Upper lobe of right lung (tissue), 1 donor: ENCODE results near the gene MPP4. TPM values are rescaled to one million over a fixed set of nuclear protein-coding genes. Genes with fewer than 3 reads are reported as not detected.

Source experiments
- ATAC-seq: fragments of 200-7000 bp; cut with Tn5 transposase; one replicate; pipeline ENCODE4 v1.9.1; 2020; ENCODE audit warnings: mild to moderate bottlenecking, moderate library complexity
- DNase-seq: peaks from one replicate; pipeline ENCODE4 v3.0.0-alpha.2; 2020
- H3K27ac ChIP-seq: fragments of 200-600 bp; one replicate; pipeline ENCODE4 v1.8.0; 2022
- H3K27me3 ChIP-seq: fragments of 200-600 bp; one replicate; pipeline ENCODE4 v1.8.0; 2022; ENCODE audit warnings: mild to moderate bottlenecking
- H3K36me3 ChIP-seq: fragments of 200-600 bp; one replicate; pipeline ENCODE4 v1.8.0; 2022
- H3K4me1 ChIP-seq: fragments of 200-600 bp; one replicate; pipeline ENCODE4 v1.8.0; 2022
- H3K4me3 ChIP-seq: fragments of 200-600 bp; one replicate; pipeline ENCODE4 v1.8.0; 2022; ENCODE audit warnings: mild to moderate bottlenecking
- H3K9me3 ChIP-seq: fragments of 200-600 bp; one replicate; pipeline ENCODE4 v1.8.0; 2022
- CTCF ChIP-seq: fragments of 200-600 bp; IDR thresholded peaks from one replicate; pipeline ENCODE4 v1.8.0; 2022; ENCODE audit warnings: antibody characterized with exemption
- intact Hi-C: fragments of 100-400 bp; cut with DNase I; formaldehyde crosslinking; loops from one replicate; pipeline ENCODE4 v1.11.0; 2022
- total RNA-seq: library from RNA; stranded (reverse); fragmentation: NEBNext Ultra II Directional; extraction: Animal tissue kit (Norgen Biotek cat#: 25700); gene quantifications from one replicate; pipeline ENCODE4 v1.2.1, GENCODE V29; 2021
- donor health status: DM: no; HTN: yes; CAD: no; lungs with severe emphysema.

Gene MPP4
- total RNA-seq, 1 donor from 2014 or later: 0.17 TPM

- H3K9me3 ChIP-seq: peaks cover 2% of the 10 kb centered on the region
- H3K27me3 ChIP-seq: no peaks in the 10 kb centered on the region
- intact Hi-C loops: no loop called here
- H3K4me1 ChIP-seq: no peaks in the 10 kb centered on the region
- ATAC-seq (no peak), DNase-seq (no peak)
- H3K36me3 ChIP-seq: peaks cover 81% of the 10 kb centered on the region
- TF ChIP-seq CTCF: no peak
- H3K4me3 ChIP-seq: no peak overlapping the region
- no peak overlapping the region for H3K27ac ChIP-seq
These were observed 32.3 kb upstream of the MPP4 start for GRCh38 chr2:201730651-201731285.

- no peaks in the 10 kb centered on the region for H3K9me3 ChIP-seq
- no peak overlapping the region for H3K4me3 ChIP-seq
- TF ChIP-seq CTCF: no peak
- no peaks in the 10 kb centered on the region for H3K4me1 ChIP-seq
- ATAC-seq: no peak
- no peak for DNase-seq
- H3K27me3 ChIP-seq: no peaks in the 10 kb centered on the region
- intact Hi-C loops: no loop called here
- H3K36me3 ChIP-seq: peaks cover 57% of the 10 kb centered on the region
- no peak overlapping the region for H3K27ac ChIP-seq
These were observed 17.0 kb upstream of the MPP4 start for GRCh38 chr2:201715459-201715858.

GRCh38 chr2:201712726-201713125 is 14.3 kb upstream of the MPP4 start:
- H3K36me3 ChIP-seq: peaks cover 74% of the 10 kb centered on the region
- TF ChIP-seq CTCF: no peak
- intact Hi-C loops: no loop called here
- H3K27me3 ChIP-seq: no peaks in the 10 kb centered on the region
- H3K4me1 ChIP-seq: no peaks in the 10 kb centered on the region
- H3K4me3 ChIP-seq: no peak overlapping the region
- no peak overlapping the region for H3K27ac ChIP-seq
- ATAC-seq: no peak
- no peak for DNase-seq
- H3K9me3 ChIP-seq: no peaks in the 10 kb centered on the region

GRCh38 chr2:201709747-201710146 is 11.3 kb upstream of the MPP4 start:
- intact Hi-C loops: no loop called here
- Histone ChIP-seq H3K9me3 (no peaks in the 10 kb centered on the region), H3K27me3 (no peaks in the 10 kb centered on the region), H3K36me3 (peaks cover 77% of the 10 kb centered on the region), H3K27ac (no peak overlapping the region), H3K4me1 (no peaks in the 10 kb centered on the region), H3K4me3 (no peak overlapping the region)
- ATAC-seq (no peak), DNase-seq (no peak)
- TF ChIP-seq CTCF: no peak

- no peak for TF ChIP-seq CTCF
- intact Hi-C loops: no loop called here
- ATAC-seq: no peak
These were observed 10.6 kb upstream of the MPP4 start for GRCh38 chr2:201709049-201709448.

GRCh38 chr2:201707753-201708152 is 9.3 kb upstream of the MPP4 start:
- ATAC-seq (no peak), DNase-seq (no peak)
- Histone ChIP-seq H3K4me3 (no peak overlapping the region), H3K27ac (no peak overlapping the region), H3K4me1 (no peaks in the 10 kb centered on the region), H3K36me3 (peaks cover 81% of the 10 kb centered on the region), H3K27me3 (no peaks in the 10 kb centered on the region), H3K9me3 (no peaks in the 10 kb centered on the region)
- no peak for TF ChIP-seq CTCF
- intact Hi-C loops: no loop called here

More at GRCh38 chr2:201709049-201709448, 10.6 kb upstream of the MPP4 start:
- no peaks in the 10 kb centered on the region for H3K27me3 ChIP-seq
- DNase-seq: no peak
- no peaks in the 10 kb centered on the region for H3K9me3 ChIP-seq
- no peaks in the 10 kb centered on the region for H3K4me1 ChIP-seq
- H3K36me3 ChIP-seq: peaks cover 77% of the 10 kb centered on the region
- H3K4me3 ChIP-seq: no peak overlapping the region
- H3K27ac ChIP-seq: no peak overlapping the region
